T-cell (primary cell): ENCODE results near the gene IL17RA. TPM values are rescaled to one million over a fixed set of nuclear protein-coding genes. Genes with fewer than 3 reads are reported as not detected.

Experiments
- ATAC-seq, 4 experiments: fragments of 200-7000 bp in 3 of 4; fragments of 150-1000 bp in 1 of 4; cut with Tn5 transposase; replicated peaks in 1 of 4; 1 replicate in 3 of 4; 2 replicates in 1 of 4; pipeline ENCODE4 v1.10.0; 2021; ENCODE audit warnings: moderate library complexity in 3 of 4, mild to moderate bottlenecking in 2 of 4, moderate number of reproducible peaks in 1 of 4
- CTCF ChIA-PET, 2 donors: fragments of 300-600 bp; sonication (Branson Sonifier 250); formaldehyde crosslinking; loops; one replicate each; lab custom pipeline; 2022; ENCODE audit warnings: antibody characterized with exemption in 2 of 2; lab: Charles Lee
- POLR2A ChIA-PET, 2 donors: fragments of 300-600 bp; sonication (Branson Sonifier 250); formaldehyde crosslinking; loops; one replicate each; lab custom pipeline; 2022; ENCODE audit warnings: antibody characterized with exemption in 2 of 2; lab: Charles Lee
- DNase-seq, 35 experiments: peaks; one replicate each; pipeline versions ENCODE4 v3.0.0 to v3.0.0-alpha.2; 2013 to 2023
- H3K27ac ChIP-seq: one replicate; pipeline ENCODE4 v1.5.1; 2013; ENCODE audit warnings: low read length
- H3K27me3 ChIP-seq, 2 experiments: replicated peaks in 1 of 2; 1 replicate in 1 of 2; 2 replicates in 1 of 2; pipeline versions ENCODE4 v1.6.1 to v1.7.0; 2013; ENCODE audit warnings: low read length in 1 of 2, mixed read lengths in 1 of 2; ENCODE audit not compliant: control insufficient read depth in 2 of 2, insufficient read depth in 2 of 2; ENCODE audit errors: extremely low read depth in 1 of 2
- H3K36me3 ChIP-seq, 2 donors: 1 replicate in 1 of 2; 2 replicates in 1 of 2; pipeline versions ENCODE4 v1.6.1 to v1.7.0; 2013; ENCODE audit warnings: low read length in 1 of 2; ENCODE audit not compliant: control insufficient read depth in 2 of 2, insufficient read depth in 1 of 2; ENCODE audit errors: extremely low read depth in 1 of 2
- H3K4me1 ChIP-seq, 2 experiments: 1 replicate in 1 of 2; 2 replicates in 1 of 2; pipeline versions ENCODE4 v1.6.1 to v1.7.0; 2013; ENCODE audit warnings: low read length in 2 of 2, mixed read lengths in 1 of 2; ENCODE audit not compliant: insufficient read depth in 2 of 2, control insufficient read depth in 1 of 2; ENCODE audit errors: extremely low read depth in 1 of 2
- H3K4me3 ChIP-seq, 2 donors: 1 replicate in 1 of 2; 2 replicates in 1 of 2; pipeline versions ENCODE4 v1.5.1 to v1.7.0; 2013; ENCODE audit warnings: mild to moderate bottlenecking in 2 of 2, low read length in 1 of 2, moderate library complexity in 1 of 2; ENCODE audit not compliant: control insufficient read depth in 1 of 2; ENCODE audit errors: extremely low read depth in 1 of 2
- H3K9me3 ChIP-seq: 2 replicates; pipeline ENCODE4 v1.7.0; 2013
- H3K27ac Mint-ChIP-seq, 2 donors: one replicate each; pipeline ENCODE4 v1.8.0; 2020 to 2021; ENCODE audit warnings: mild to moderate bottlenecking in 2 of 2, mixed read lengths in 2 of 2
- H3K27me3 Mint-ChIP-seq, 2 donors: one replicate each; pipeline ENCODE4 v1.8.0; 2021 to 2022; ENCODE audit warnings: mixed read lengths in 2 of 2
- H3K36me3 Mint-ChIP-seq: one replicate; pipeline ENCODE4 v1.8.0; 2021; ENCODE audit warnings: mixed read lengths
- H3K4me1 Mint-ChIP-seq, 3 donors: one replicate each; pipeline ENCODE4 v1.8.0; 2020 to 2022; ENCODE audit warnings: mixed read lengths in 3 of 3, mild to moderate bottlenecking in 1 of 3
- H3K4me3 Mint-ChIP-seq, 3 donors: one replicate each; pipeline ENCODE4 v1.8.0; 2020 to 2022; ENCODE audit warnings: mild to moderate bottlenecking in 3 of 3, mixed read lengths in 3 of 3, moderate library complexity in 3 of 3
- H3K9me3 Mint-ChIP-seq, 3 donors: one replicate each; pipeline ENCODE4 v1.8.0; 2020 to 2022; ENCODE audit warnings: mixed read lengths in 3 of 3
- WGBS: methylation state at CpG from one replicate; pipeline ENCODE4 v1.1.5; 2013; ENCODE audit warnings: missing lambda C conversion rate; ENCODE audit not compliant: insufficient coverage; 5-methylcytosine and 5-hydroxymethylcytosine counted together
- total RNA-seq, 35 experiments: library from RNA in 6 of 35; stranded (reverse) in 6 of 35; fragments of 120-200 nt in 1 of 35; gene quantifications; one replicate each; pipeline versions ENCODE4 v1.2.1 to v1.2.4 and lab custom pipeline; 2013 to 2026

The IL17RA gene
- total RNA-seq, 5 donors from 2014 or later (not counting 1 experiment from before 2014, with no cell fraction given), result 38.8 to 72.7 (median 61.8) TPM

GRCh38 chr22:17115945-17116565 is 31.3 kb downstream of the IL17RA start:
- no CpG with 5 or more reads among the region's 5 CpGs for WGBS
- DNase-seq (peak in 1 of 35 experiments; percentile 17), ATAC-seq (peak in 1 of 4 experiments; percentile 38)
- H3K9me3 Mint-ChIP-seq, result no peaks in the 10 kb centered on the region
- peaks cover 0 to 7% of the 10 kb centered on the region in 2 donors for H3K27me3 Mint-ChIP-seq
- Histone ChIP-seq H3K9me3 (no peaks in the 10 kb centered on the region), H3K4me1 (peaks cover 56 to 59% of the 10 kb centered on the region in 2 experiments), H3K36me3 (peaks cover 0 to 3% of the 10 kb centered on the region in 2 donors), H3K4me3 (peak overlapping the region in 1 of 2 donors; percentile 19), H3K27ac (peak overlapping the region; percentile 53), H3K27me3 (peaks cover 0 to under 1% of the 10 kb centered on the region in 2 experiments)
- ChIA-PET POLR2A (no interaction called here), CTCF (interaction anchor here in 1 of 2 donors (1.8 kb wide), 1 partner anchor 56 kb away, joined by 4 read pairs; no protein-coding TSS in a partner anchor)
- peaks cover 4% of the 10 kb centered on the region for H3K36me3 Mint-ChIP-seq
- H3K27ac Mint-ChIP-seq, result peak overlapping the region; percentile 86 to 90
- peak overlapping the region; percentile 22 to 82 (median 49) for H3K4me3 Mint-ChIP-seq
- H3K4me1 Mint-ChIP-seq, result peaks cover 78 to 82% (median 79%) of the 10 kb centered on the region in 3 donors

GRCh38 chr22:17116572-17117330 is 32.0 kb downstream of the IL17RA start:
- Mint-ChIP-seq H3K4me1 (peaks cover 76 to 77% (median 76%) of the 10 kb centered on the region in 3 donors), H3K27ac (peak overlapping the region; percentile 86 to 90), H3K4me3 (peak overlapping the region; percentile 26 to 82 (median 49)), H3K9me3 (no peaks in the 10 kb centered on the region), H3K27me3 (peaks cover 2 to 12% of the 10 kb centered on the region in 2 donors), H3K36me3 (no peaks in the 10 kb centered on the region)
- peak overlapping the region in 1 of 2 donors; percentile 19 for H3K4me3 ChIP-seq
- no peaks in the 10 kb centered on the region for H3K9me3 ChIP-seq
- WGBS, result 37% methylated on average over 6 of the region's 6 CpGs
- peaks cover 56 to 65% of the 10 kb centered on the region in 2 experiments for H3K4me1 ChIP-seq
- H3K27me3 ChIP-seq, result peaks cover 0 to 8% of the 10 kb centered on the region in 2 experiments
- POLR2A ChIA-PET, result no interaction called here
- no peaks in the 10 kb centered on the region for H3K36me3 ChIP-seq
- DNase-seq (no peak), ATAC-seq (peak in 1 of 4 experiments; percentile 9)
- peak overlapping the region; percentile 53 for H3K27ac ChIP-seq
- CTCF ChIA-PET, result interaction anchor here in 1 of 2 donors (0.5 to 1.8 kb wide), 2 partner anchors 43 to 55 kb away, joined by 3 to 4 read pairs; no protein-coding TSS in a partner anchor

GRCh38 chr22:17117400-17117799 is 32.6 kb downstream of the IL17RA start:
- H3K36me3 ChIP-seq, result no peaks in the 10 kb centered on the region
- H3K27ac ChIP-seq, result peak overlapping the region; percentile 26
- H3K36me3 Mint-ChIP-seq, result no peaks in the 10 kb centered on the region
- peaks cover 73 to 75% (median 74%) of the 10 kb centered on the region in 3 donors for H3K4me1 Mint-ChIP-seq
- ChIA-PET POLR2A (no interaction called here), CTCF (interaction anchor here in 1 of 2 donors (0.5 kb wide), 1 partner anchor 43 kb away, joined by 3 read pairs; no protein-coding TSS in a partner anchor)
- H3K4me1 ChIP-seq, result peaks cover 56 to 71% of the 10 kb centered on the region in 2 experiments
- WGBS, result 50% methylated on average over 2 of the region's 3 CpGs
- ATAC-seq, result peak in 1 of 4 experiments; percentile 3
- H3K4me3 ChIP-seq, result no peak overlapping the region
- H3K27me3 ChIP-seq, result peaks cover 0 to 14% of the 10 kb centered on the region in 2 experiments
- H3K27ac Mint-ChIP-seq, result peak overlapping the region; percentile 86 to 90
- no peaks in the 10 kb centered on the region for H3K9me3 ChIP-seq
- H3K9me3 Mint-ChIP-seq, result no peaks in the 10 kb centered on the region
- H3K27me3 Mint-ChIP-seq, result peaks cover 6 to 18% of the 10 kb centered on the region in 2 donors
- peak overlapping the region; percentile 1 to 82 (median 61) for H3K4me3 Mint-ChIP-seq
- DNase-seq, result no peak

GRCh38 chr22:17117890-17118289 is 33.1 kb downstream of the IL17RA start:
- peak; percentile 25 to 57 (median 40) for ATAC-seq
- H3K36me3 ChIP-seq, result no peaks in the 10 kb centered on the region

GRCh38 chr22:17118342-17118741 is 33.5 kb downstream of the IL17RA start:
- peaks cover 65 to 66% (median 65%) of the 10 kb centered on the region in 3 donors for H3K4me1 Mint-ChIP-seq
- CTCF ChIA-PET, result no interaction called here
- 80% methylated on average over 1 of the region's 4 CpGs for WGBS
- Histone ChIP-seq H3K27me3 (peaks cover 0 to 23% of the 10 kb centered on the region in 2 experiments), H3K27ac (peak overlapping the region; percentile 26), H3K36me3 (no peaks in the 10 kb centered on the region), H3K4me3 (peak overlapping the region in 1 of 2 donors; percentile 60), H3K9me3 (no peaks in the 10 kb centered on the region), H3K4me1 (peaks cover 56 to 71% of the 10 kb centered on the region in 2 experiments)
- H3K9me3 Mint-ChIP-seq, result no peaks in the 10 kb centered on the region
- peak overlapping the region; percentile 86 to 90 for H3K27ac Mint-ChIP-seq
- DNase-seq (no peak), ATAC-seq (no peak)
- no peaks in the 10 kb centered on the region for H3K36me3 Mint-ChIP-seq
- peak overlapping the region; percentile 21 to 82 (median 61) for H3K4me3 Mint-ChIP-seq
- peaks cover 6 to 23% of the 10 kb centered on the region in 2 donors for H3K27me3 Mint-ChIP-seq
- POLR2A ChIA-PET, result interaction anchor here in 1 of 2 donors (0.5 kb wide), 1 partner anchor 24 kb away, joined by 5 read pairs; no protein-coding TSS in a partner anchor

More at GRCh38 chr22:17117890-17118289, 33.1 kb downstream of the IL17RA start:
- H3K9me3 ChIP-seq, result no peaks in the 10 kb centered on the region
- Mint-ChIP-seq H3K36me3 (no peaks in the 10 kb centered on the region), H3K4me1 (peaks cover 69 to 70% (median 70%) of the 10 kb centered on the region in 3 donors), H3K9me3 (no peaks in the 10 kb centered on the region), H3K27me3 (peaks cover 6 to 23% of the 10 kb centered on the region in 2 donors), H3K4me3 (peak overlapping the region; percentile 21 to 82 (median 61)), H3K27ac (peak overlapping the region; percentile 86 to 90)
- peak in 3 of 35 experiments; percentile 18 to 35 (median 22) for DNase-seq
- peak overlapping the region; percentile 26 for H3K27ac ChIP-seq
- H3K27me3 ChIP-seq, result peaks cover 0 to 19% of the 10 kb centered on the region in 2 experiments
- ChIA-PET CTCF (no interaction called here), POLR2A (interaction anchor here in 1 of 2 donors (0.5 kb wide), 1 partner anchor 23 kb away, joined by 5 read pairs; no protein-coding TSS in a partner anchor)
- H3K4me3 ChIP-seq, result peak overlapping the region in 1 of 2 donors; percentile 60
- peaks cover 56 to 71% of the 10 kb centered on the region in 2 experiments for H3K4me1 ChIP-seq
- no CpG with 5 or more reads among the region's 4 CpGs for WGBS
